GM21619 (cell line): Measurements from ENCODE around the gene NOS1.

Experiments
- ATAC-seq: cut with Tn5 transposase; IDR thresholded peaks from one replicate; pipeline ENCODE4 v1.9.1; 2021; ENCODE audit not compliant: unreplicated experiment

Gene NOS1

DNA sequence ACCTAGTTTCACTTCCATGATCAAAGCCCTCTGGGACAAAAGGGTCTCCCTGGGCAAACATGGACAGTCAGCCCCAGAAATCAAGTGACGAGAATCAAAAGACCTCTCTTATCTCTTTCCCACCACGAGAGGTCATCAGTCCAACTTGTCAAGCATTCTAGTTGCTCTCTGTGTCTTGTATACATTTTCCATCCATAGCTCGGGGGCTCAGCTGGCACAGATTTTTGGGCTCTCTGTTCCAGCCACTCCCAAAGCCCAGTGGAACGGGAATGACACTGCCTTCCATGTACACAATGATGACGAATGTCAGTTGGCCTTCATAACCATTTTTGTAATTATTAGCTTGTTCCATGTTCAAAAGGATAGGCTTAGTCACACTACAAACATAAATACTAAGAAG, 29.7 kb downstream of the NOS1 start:
- no peak for ATAC-seq

DNA sequence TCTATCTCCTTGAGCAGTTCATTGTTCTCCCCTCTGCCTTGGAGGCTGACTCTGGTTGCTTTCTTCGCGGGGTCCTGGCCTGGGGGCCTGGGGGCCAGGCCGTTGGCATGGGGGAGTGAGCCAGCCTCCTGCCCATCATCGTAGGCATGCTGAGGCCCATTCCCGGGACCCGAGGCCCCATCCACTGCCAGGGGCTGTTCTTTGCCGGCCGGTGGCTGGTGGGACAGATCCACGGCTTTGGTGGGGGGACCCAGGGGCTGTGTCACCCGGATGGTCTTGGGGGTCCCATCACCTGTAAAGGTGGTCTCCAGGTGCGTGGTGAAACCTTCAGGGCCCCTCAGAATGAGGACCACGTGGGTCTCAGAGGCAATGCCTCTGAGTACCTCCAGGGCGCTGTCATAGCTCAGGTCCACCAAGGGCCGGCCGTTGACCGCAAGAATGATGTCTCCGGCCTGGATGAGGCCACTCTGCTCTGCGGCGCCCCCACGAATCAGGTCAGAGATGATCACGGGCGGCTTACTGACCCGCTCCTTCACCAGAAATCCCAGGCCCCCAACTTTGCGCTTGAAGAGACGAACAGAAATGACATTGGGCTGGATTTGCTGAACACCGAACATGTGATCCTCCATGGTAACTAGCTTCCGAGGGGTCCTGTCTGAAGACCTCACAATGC, 30.8 kb downstream of the NOS1 start:
- no peak for ATAC-seq

DNA sequence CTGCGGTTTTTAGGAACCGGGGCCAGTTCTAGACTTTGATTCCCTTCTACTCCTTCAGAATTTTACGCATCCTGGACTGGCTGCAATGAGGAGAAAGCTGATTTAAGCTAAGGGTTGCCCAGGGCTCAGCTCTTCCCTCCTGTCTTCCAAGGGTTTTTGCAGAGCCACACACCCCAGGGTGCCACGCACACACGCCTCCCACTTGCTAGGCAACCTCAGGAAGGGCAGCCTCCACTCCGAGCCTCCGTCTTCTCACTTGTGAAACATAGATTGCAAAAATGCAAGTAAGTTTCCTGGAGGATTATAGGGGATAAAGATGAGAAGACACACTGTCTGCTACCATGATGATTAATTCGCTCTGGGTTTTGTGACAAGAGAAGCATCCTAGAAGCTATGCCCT, 31.7 kb downstream of the NOS1 start:
- no peak for ATAC-seq

DNA sequence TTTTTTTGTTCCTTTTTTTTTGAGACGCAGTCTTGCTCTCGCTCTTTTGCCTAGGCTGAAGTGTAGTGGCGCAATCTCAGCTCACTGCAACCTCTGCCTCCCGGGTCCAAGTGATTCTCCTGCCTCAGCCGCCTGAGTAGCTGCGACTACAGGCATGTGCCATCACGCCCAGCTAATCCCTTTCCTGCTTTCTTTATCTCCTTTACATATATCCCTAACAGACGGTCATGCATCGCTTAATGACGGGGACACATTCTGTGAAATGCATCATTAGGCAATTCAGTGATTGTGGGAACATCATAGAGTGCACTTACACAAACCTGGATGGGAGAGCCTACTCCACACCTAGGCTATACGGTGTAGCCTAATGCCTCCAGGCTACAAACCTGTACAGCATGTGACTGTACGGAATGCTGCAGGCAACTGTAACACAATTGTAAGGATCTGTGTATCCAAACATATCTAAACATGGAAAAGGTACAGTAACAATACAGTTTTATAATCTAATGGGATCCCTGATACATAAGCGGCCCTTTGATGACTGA, 32.8 kb downstream of the NOS1 start:
- ATAC-seq, result no peak

DNA sequence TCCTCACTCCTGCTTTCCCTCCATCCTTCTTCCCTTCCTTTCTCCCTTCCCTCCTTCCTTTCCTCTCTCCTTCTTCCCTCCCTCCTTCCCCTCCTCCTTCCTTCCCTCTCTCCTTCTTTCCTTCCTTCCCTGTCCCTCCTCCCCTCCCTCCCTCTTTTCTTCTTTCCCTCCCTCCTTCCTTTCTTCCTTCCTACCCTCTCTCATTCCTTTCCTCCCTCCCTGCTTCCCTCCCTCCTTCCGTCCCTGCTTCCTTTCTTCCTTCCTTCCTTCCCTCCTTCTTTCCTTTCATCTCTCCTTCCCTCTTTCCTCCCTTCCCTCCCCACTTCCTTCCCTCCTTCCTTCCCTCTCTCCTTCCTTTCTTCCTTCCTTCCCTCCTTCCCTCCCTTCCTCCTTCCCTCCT, 39.0 kb downstream of the NOS1 start:
- ATAC-seq, result no peak

DNA sequence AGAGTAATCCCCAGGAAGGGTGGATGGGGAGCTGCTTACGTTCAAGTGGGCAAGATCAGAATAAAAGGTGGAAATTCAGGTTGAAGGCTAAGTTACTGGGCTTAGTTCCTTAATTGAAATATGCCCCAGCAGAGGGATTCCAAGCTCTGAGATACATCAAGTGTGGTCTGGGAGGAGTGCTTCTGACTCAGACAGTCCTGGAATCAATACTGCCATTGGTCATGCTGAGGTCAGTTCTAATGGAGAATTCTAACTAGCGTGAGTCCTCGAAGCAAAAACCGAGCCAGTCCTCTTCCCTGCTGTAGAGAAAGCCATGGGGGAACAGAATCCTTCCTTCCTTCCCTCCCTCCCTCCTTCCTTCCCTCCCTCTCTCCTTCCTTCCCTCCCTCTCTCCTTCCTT, 39.9 kb downstream of the NOS1 start:
- ATAC-seq, result no peak

DNA sequence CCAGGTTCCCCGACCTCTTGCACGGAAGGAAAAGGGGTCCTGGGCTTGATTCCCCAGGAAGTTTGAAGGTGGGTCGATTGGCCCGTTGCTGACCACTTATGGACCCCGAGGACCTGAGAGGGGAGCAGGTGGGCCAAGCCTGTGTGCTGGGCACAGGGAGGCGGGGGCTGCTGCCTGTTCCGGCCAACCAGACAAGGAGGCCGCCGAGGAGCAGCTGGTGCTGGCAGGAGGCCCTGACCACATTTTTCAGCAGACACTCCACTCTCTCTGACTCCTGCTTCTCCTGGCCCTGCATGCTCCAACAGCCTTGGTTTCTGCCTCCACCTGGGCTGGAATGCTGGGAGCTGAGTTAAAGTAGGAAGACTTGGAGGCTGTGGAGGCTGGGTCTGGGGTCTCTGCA, 42.8 kb downstream of the NOS1 start:
- no peak for ATAC-seq

DNA sequence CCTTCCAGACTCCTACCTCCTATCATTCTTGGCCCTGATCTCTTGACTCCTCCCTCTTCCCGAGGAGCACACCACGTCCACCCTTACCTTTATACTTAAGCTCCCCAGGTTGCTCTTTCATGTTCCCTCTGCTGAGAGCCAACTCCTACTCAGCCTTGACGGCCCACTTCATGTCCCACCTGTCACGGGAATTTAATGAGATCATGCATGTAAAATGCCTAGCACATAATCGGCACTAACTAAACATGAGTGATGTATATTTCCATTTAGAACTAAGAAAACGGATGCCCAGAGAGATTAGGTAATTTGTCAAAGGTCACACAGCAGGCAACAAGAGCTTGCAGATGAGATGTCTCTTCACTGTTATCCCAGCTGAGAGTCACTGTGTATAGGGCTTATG, 45.1 kb downstream of the NOS1 start:
- no peak for ATAC-seq

DNA sequence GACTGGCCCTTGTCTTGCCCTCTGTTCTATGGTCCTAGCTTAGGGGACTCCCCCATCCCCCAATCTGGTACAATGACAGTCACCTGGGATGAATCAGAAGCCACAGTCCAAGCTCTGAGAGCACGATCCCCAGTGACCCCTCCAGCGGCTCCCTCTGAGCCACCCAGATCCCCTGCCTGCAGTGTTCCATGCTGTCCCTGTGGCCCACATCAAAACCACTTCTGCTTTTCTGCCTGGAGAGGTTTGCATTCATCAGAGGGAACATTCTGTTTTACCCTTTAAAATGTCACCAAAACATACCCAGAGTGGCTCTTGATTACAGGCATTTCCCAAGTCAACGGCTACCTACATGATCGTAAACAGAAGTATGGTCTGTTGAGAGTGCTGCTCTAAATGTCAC, 47.5 kb downstream of the NOS1 start:
- no peak for ATAC-seq

DNA sequence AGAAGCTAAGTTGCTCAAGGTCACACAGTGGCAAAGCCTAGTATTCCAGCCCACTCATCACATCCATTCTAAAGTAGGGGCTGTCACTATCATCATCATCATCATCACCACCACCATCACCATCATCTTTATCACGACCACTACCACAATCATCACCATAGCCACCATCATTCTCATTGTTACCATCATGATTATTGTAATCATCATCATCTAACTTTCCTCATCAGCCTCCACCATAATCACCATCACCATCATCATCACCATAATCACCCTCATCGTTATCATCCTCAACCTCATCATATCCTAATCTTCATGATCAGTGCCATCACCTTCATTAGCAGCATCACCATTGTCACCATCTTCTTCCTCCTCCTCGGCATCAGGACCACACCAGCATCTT, 48.7 kb downstream of the NOS1 start:
- ATAC-seq, result no peak

DNA sequence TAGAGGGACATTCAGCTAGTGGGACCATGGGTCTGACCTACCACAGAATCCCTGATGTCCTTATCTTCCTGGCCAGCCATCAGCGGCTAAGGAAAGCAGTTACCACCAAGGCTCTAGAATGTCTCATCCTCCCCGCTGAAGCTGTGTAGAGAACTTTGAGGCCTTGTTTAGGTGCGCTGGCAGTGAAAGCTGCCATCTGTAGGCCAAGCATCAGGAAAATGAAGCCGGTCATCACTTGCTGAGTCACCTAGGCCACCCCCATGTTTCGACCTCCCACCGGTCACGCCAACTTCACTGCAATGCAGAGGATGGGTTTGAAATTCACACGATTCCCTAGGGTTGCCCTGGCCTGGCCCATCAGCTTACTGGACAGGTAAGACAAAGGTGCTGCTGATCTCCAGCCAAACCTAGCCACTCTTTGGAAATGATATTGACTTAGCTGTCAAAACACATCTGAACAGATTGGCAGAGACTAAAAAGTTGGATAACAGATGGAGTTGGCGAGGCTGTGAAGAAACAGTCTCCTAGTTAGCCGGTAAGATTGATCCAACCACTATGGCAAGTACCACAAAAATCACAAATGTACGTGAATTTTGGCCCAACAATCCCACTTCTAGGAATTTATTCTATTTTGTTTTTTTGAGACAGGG, 52.0 kb downstream of the NOS1 start:
- ATAC-seq, result no peak

DNA sequence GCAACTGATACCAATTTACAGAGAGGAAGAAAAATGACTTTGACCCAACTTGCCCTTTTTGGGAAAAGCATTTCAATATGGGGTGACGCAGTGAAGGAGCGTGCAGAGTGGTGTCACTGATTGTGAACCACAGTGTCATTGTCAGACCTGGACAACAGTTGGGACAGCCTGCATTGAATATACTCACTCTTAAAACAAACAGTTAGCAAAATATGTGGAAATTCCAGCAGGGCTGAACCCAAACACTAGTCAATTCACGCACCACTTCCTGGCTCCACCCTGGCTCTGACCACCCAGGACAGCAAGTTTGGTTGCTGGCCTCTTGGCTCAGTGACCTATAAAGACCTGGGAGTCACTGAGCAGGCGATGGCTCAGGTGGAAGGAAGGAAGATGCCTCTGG, 61.3 kb downstream of the NOS1 start:
- ATAC-seq, result no peak

DNA sequence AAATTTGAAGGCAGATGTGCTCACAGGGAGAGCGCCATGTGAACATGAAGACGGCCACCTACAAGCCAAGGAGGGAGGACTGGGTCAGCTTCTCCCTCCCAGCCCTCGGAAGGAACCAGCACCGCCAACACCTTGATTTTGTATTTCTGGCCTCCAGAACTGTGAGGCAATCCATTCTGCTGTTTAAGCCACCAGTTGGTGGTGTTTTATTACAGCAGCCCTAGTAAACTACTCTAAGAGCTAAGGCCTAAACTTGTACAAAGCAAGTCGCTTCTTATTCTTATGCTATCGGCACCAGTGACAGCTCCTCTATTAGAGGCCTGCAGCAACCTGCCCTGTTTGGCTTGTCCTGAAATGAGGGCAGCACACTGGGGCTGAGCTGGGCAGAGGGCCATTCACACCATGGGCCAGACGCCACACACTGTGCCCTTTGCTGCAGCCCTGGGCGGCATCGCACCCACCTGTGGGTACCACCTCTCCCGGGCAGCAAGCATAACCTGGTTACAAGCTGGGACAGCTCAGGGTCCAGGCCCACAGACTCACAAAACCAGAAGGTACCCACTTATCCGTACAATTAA, 62.7 kb downstream of the NOS1 start:
- ATAC-seq, result no peak

DNA sequence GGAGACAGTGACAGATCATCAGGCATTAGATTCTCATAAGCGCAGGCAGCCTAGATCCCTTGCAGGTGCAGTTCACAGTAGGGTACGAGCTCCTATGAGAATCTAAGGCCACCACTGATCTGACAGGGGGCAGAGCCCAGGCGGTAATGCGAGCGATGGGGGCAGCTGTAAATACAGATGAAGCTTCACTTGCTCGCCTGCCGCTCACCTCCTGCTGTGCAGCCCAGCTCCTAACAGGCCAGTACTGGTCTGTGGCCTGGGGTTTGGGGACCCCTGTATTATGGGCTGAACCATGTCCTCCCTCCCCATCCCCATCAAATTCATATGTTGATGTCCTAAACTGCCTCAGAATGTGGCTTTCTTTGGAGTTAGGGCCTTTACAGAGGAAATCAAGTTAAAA, 63.2 kb downstream of the NOS1 start:
- ATAC-seq, result no peak

DNA sequence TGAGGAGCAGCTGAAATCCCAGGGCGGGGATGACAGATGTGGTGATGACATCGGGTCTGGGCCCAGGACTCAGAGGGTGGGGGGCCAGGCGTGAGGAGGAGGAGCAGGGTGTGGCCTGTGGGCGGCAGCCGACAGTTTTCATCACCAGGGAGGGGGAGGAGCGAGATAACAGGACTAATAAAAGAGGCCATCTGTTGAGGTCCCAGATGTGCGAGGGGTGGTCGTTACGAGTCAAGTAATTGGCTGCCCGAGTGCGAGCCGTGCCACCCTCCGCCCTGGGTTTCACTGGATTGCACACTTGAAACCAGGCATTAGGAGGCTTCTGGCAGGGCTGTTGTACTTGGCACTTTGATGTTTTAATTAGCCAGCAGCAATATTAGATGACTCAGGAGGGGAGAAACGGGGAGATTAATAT, 67.2 kb downstream of the NOS1 start:
- no peak for ATAC-seq

DNA sequence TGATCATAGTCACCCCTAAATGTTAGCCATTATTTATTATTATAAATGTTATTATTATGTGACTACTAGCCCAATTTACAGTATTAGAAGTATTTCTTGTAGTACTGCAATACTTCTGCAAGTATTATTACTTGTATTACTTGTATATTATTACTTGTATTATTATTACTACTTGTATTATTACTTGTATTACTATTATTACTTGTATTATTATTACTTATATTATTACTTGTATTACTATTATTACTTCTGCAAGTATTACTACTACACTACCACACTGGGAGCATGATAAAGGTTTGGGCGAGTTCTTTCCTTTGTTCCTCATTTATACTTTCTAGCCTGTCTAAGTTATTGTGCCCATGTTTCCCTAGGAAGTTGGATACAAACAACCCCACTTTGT, 67.9 kb downstream of the NOS1 start:
- no peak for ATAC-seq

DNA sequence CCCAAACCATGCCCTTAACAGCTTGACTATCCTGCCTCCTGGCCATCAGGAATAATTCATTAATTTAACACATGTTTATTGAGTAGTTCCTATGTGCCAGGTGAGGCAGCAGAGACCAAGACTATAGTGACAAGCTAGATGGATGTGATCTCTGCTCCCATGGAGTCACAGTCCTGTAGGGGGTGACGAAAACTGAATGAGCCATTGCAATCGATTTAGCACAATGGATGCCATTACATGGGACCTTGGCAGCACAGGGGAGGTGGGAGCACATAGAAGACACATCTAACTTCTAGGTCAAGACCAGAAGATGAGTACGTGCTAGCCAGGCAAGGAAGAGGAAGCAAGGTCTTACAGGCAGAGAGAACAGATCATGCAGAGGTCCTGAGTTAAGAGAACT, 68.7 kb downstream of the NOS1 start:
- ATAC-seq, result no peak

DNA sequence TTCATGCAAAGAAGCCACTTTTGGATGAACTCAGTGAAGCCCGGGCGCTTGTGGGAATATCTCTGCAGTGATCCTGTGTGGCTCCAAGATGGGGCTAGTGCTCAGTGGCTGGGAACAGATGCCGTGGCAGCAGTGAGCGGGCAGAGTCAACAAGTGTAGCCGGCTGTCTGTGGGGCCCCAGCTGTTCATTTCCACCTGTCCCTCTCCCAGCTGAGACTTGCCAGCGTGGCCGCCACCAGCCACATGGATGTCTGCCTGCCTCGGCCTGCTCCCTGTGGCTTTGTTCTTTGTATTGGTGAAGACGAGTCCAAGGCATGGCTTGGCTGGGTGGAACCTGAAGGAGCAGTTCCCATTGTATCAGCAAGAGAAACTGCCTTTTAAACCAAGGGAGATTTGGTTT, 77.3 kb downstream of the NOS1 start:
- no peak for ATAC-seq

DNA sequence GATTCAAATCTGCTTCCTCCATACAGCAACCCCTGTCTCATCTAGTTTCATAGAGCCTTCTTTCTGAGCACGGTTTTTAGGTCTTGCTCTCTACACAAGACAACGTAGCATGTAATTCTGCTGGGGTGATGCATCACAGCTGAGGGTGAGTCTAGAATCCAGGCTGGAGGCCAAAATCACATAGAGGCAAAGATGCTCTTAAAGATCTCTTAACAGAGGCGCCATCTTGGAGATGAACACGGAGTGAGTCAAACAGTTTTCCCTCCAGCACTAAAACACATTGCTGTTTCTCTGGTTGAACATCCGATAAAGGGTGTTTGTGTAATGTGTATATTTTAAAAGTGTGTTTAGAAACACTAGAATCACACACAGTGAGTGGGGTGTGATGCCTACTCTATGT, 78.9 kb downstream of the NOS1 start:
- no peak for ATAC-seq

DNA sequence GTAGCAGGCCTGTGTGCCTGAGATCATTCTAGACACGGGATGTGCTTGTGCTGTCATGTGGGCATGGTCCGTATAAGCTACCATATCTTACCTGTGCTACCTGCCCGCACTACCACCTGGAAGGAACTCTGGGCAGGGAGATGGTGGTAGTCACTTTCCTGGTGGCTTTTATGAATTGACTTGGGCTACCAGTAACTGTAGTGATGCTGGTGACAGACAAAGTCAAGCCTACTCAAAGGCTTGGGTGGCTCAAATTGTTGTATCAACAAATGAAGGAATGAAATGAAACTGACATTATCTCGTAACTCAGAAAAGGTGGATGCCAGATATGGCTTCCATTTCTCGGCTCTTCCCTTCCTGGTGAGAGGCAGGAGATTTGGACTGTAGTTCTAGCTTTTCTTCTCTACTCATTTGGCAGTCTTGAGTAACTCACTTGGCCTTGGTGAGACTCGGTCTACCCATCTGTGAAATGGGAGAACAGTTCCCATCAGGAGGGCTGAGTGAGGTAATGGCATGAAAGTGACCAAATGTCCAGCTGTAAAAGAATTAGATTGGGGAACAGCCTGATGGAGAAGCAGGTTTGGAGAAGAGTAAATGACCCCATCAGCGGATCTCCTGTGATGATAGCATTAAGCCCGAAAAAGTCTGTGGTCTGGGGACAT, 81.3 kb downstream of the NOS1 start:
- ATAC-seq, result no peak

DNA sequence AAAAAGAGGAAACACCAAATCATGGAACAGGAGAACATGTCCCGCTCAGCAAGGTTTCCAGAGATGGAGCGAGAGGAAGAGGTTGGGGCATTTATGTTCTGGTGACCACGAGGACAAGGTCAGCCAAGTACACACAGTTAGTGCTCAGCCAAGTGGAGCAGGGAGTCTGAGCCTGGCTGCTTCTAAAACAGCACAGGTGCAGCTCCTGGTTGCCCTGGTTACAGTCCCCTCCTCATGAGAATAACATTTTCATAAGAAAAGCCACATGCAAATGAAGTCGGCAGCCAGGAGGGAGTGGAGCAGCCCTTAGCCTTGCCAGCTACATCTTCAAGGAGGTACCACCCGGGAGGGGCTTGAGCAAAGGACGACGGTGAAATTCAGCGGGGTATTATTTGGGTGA, 81.8 kb downstream of the NOS1 start:
- peak; percentile 60 for ATAC-seq

DNA sequence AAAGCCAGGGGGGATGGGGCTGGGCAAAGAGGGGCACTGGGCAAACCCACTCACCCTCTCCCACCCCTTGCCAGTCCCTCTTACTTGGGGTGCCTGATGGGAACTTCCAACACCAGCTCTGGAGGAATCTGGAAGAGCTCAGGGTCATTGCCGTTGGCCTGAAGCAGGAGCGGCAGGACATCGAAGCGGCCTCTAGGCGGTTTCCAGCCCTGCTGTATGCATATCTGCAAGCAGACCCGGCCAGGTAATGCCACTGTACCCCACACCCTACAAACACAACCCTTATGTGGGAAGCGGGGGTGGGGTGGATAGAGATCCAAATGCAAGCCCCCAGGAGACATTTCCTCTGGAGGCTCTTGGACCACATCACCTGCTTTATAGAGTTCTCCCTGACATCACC, 83.6 kb downstream of the NOS1 start:
- ATAC-seq, result no peak
